GM23338 (cell line): ENCODE results near the gene GPSM1. TPM values are rescaled to one million over a fixed set of nuclear protein-coding genes. Genes with fewer than 3 reads are reported as not detected.

Experiments
- ATAC-seq: fragments of 200-7000 bp; cut with Tn5 transposase; 3 replicates; pipeline ENCODE4 v1.9.1; 2020
- DNase-seq: peaks from one replicate; pipeline ENCODE4 v3.0.0-alpha.2; 2015; ENCODE audit warnings: low spot score
- H2AFZ ChIP-seq: fragments of 200-600 bp; sonication (generic); 2 replicates; pipeline ENCODE4 v1.8.0; 2016; ENCODE audit warnings: antibody characterized with exemption, mild to moderate bottlenecking, moderate library complexity
- H3F3A ChIP-seq: fragments of 200-600 bp; sonication (generic); replicated peaks from 2 replicates; pipeline ENCODE4 v1.8.0; 2017; ENCODE audit warnings: antibody characterized with exemption, mixed run types, low read depth
- H3K27ac ChIP-seq: fragments of 200-600 bp; sonication (generic); 2 replicates; pipeline ENCODE4 v1.6.1; 2016; ENCODE audit warnings: low read depth
- H3K27me3 ChIP-seq: fragments of 200-600 bp; sonication (generic); 2 replicates; pipeline ENCODE4 v1.8.0; 2016; ENCODE audit warnings: mild to moderate bottlenecking, mixed run types, moderate library complexity; ENCODE audit not compliant: insufficient read depth
- H3K36me3 ChIP-seq: fragments of 200-600 bp; sonication (generic); 2 replicates; pipeline ENCODE4 v1.8.0; 2016; ENCODE audit warnings: mild to moderate bottlenecking; ENCODE audit not compliant: insufficient read depth
- H3K4me1 ChIP-seq: fragments of 200-600 bp; sonication (generic); 2 replicates; pipeline ENCODE4 v1.8.0; 2016; ENCODE audit warnings: mild to moderate bottlenecking, moderate library complexity; ENCODE audit not compliant: insufficient read depth
- H3K4me2 ChIP-seq: fragments of 200-600 bp; sonication (generic); 2 replicates; pipeline ENCODE4 v1.7.1; 2017; ENCODE audit warnings: mixed run types
- H3K4me3 ChIP-seq: fragments of 200-600 bp; sonication (generic); 2 replicates; pipeline ENCODE4 v1.6.1; 2016; ENCODE audit warnings: mixed run types
- H3K79me2 ChIP-seq: fragments of 200-600 bp; sonication (generic); replicated peaks from 2 replicates; pipeline ENCODE4 v1.8.0; 2017; ENCODE audit warnings: mild to moderate bottlenecking; ENCODE audit not compliant: insufficient read depth
- H3K9me2 ChIP-seq: fragments of 200-600 bp; sonication (generic); 2 replicates; pipeline ENCODE4 v1.8.0; 2017; ENCODE audit not compliant: insufficient read depth
- H4K20me1 ChIP-seq: fragments of 200-600 bp; sonication (generic); replicated peaks from 2 replicates; pipeline ENCODE4 v1.8.0; 2017; ENCODE audit warnings: mild to moderate bottlenecking; ENCODE audit not compliant: insufficient read depth
- H3K27ac Mint-ChIP-seq: 2 replicates; pipeline ENCODE4 v1.8.0; 2020; ENCODE audit warnings: inconsistent platforms, mild to moderate bottlenecking, moderate library complexity, mixed read lengths
- H3K27me3 Mint-ChIP-seq: 3 replicates; pipeline ENCODE4 v1.8.0; 2022; ENCODE audit warnings: low read depth, mild to moderate bottlenecking, moderate library complexity, mixed read lengths, inconsistent platforms; ENCODE audit not compliant: insufficient read depth, poor library complexity
- H3K36me3 Mint-ChIP-seq: 3 replicates; pipeline ENCODE4 v1.8.0; 2021; ENCODE audit warnings: low read depth, mild to moderate bottlenecking, inconsistent platforms, moderate library complexity, mixed read lengths
- H3K4me1 Mint-ChIP-seq: 3 replicates; pipeline ENCODE4 v1.8.0; 2020; ENCODE audit warnings: mild to moderate bottlenecking, inconsistent platforms, mixed read lengths
- H3K4me3 Mint-ChIP-seq: 3 replicates; pipeline ENCODE4 v1.8.0; 2021; ENCODE audit warnings: moderate library complexity, mild to moderate bottlenecking, inconsistent platforms, mixed read lengths
- H3K9me3 Mint-ChIP-seq: 3 replicates; pipeline ENCODE4 v1.8.0; 2020; ENCODE audit warnings: moderate library complexity, mild to moderate bottlenecking, inconsistent platforms, mixed read lengths
- CREB1 ChIP-seq: fragments of 250-450 bp; sonication (Bioruptor Pico); IDR thresholded peaks from 2 replicates; pipeline ENCODE4 v1.5.0; 2020; ENCODE audit warnings: low read depth, mild to moderate bottlenecking, moderate library complexity
- EZH2 ChIP-seq: fragments of 200-600 bp; sonication (generic); IDR thresholded peaks from one replicate; pipeline ENCODE4 v1.8.0; 2017; ENCODE audit warnings: antibody characterized with exemption, mild to moderate bottlenecking, low read depth; ENCODE audit not compliant: unreplicated experiment
- JUNB ChIP-seq: IDR thresholded peaks from one replicate; pipeline ENCODE4 v1.6.1; 2016; ENCODE audit warnings: antibody characterized with exemption; ENCODE audit not compliant: unreplicated experiment
- NANOG ChIP-seq: IDR thresholded peaks from 2 replicates; pipeline ENCODE4 v1.6.1; 2016; ENCODE audit warnings: antibody characterized with exemption, borderline replicate concordance
- REST ChIP-seq: IDR thresholded peaks from one replicate; pipeline ENCODE4 v1.6.1; 2018; ENCODE audit warnings: antibody characterized with exemption; ENCODE audit not compliant: unreplicated experiment
- ZNF114 ChIP-seq: fragments of 250-450 bp; sonication (Bioruptor Pico); IDR thresholded peaks from 2 replicates; pipeline ENCODE4 v1.5.0; 2020; ENCODE audit warnings: mild to moderate bottlenecking, moderate library complexity
- ZNF331 ChIP-seq: fragments of 250-450 bp; sonication (Bioruptor Pico); IDR thresholded peaks from 2 replicates; pipeline ENCODE4 v1.5.0; 2020; ENCODE audit warnings: low read depth, mild to moderate bottlenecking, moderate library complexity
- ZNF462 ChIP-seq: fragments of 250-450 bp; sonication (Bioruptor Pico); IDR thresholded peaks from 2 replicates; pipeline ENCODE4 v1.5.0; 2020; ENCODE audit warnings: mild to moderate bottlenecking, moderate library complexity
- polyA plus RNA-seq: library from polyadenylated mRNA; unstranded; fragments of >200 nt; fragmentation: Nextera tagmentation; extraction: Ambion mirVana; gene quantifications from 2 replicates; pipeline ENCODE4 v1.2.1, GENCODE V29; 2016
- total RNA-seq: library from RNA; depleted of rRNA; stranded (reverse); fragments of >200 nt; shearing (Covaris generic); gene quantifications from 2 replicates; pipeline ENCODE4 v1.2.3, GENCODE V29; 2014
- TF ChIP-seq, protein P1 (sequence below): IDR thresholded peaks from 2 replicates; pipeline ENCODE4 v1.6.1; 2016; ENCODE audit warnings: antibody characterized with exemption

The GPSM1 gene
- total and polyA plus RNA-seq, 2 experiments from 2014 or later = 4.8 to 23.2 TPM

GRCh38 chr9:136355616-136356557, 28.5 kb downstream of the GPSM1 start (continued):
- TF ChIP-seq ZNF462 (CRISPR knock-in tag) (no peak), ZNF114 (CRISPR knock-in tag) (no peak)

DNA sequence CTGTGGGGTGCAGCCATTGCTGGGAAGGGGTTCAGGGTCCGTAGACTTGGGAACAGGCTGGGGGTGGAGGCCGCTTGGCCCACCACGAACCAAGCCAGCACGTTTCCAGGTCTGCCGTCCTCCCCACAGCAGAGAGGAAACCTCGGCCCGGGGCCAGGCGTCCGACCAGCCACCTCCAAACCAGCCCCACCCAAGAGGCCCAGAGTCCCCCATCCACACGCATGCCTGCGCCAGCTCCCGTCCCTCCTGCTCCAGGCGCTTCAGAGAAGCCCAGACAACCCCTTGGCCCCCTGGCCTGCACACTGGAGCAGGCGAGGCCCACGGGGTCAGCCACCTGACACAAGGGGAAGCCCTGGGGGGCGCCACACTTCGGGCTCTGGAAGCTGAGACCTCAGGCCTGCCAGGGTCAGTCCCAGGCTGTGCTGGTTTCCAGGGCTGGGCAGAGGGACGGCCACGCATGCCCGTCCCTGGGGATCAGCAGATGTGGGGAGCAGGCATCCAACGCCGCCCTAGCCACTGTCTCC, 29.9 kb downstream of the GPSM1 start:
- Mint-ChIP-seq H3K27ac (no peak overlapping the region), H3K4me3 (no peak overlapping the region), H3K9me3 (no peaks in the 10 kb centered on the region), H3K27me3 (peaks cover 9% of the 10 kb centered on the region), H3K36me3 (no peaks in the 10 kb centered on the region), H3K4me1 (no peaks in the 10 kb centered on the region)
- Histone ChIP-seq H3F3A (no peaks in the 10 kb centered on the region), H3K4me3 (no peak overlapping the region), H3K36me3 (no peaks in the 10 kb centered on the region), H3K27me3 (no peaks in the 10 kb centered on the region), H3K4me2 (no peak overlapping the region), H3K27ac (no peak overlapping the region), H3K4me1 (no peaks in the 10 kb centered on the region), H2AFZ (no peak overlapping the region), H3K9me2 (no peaks in the 10 kb centered on the region), H3K79me2 (no peaks in the 10 kb centered on the region), H4K20me1 (no peaks in the 10 kb centered on the region)
- ATAC-seq (no peak), DNase-seq (no peak)
- TF ChIP-seq ZNF331 (no peak), ZNF114 (CRISPR knock-in tag) (no peak), CREB1 (CRISPR knock-in tag) (no peak), JUNB (no peak), NANOG (no peak), REST (no peak), EZH2 (no peak)
- TF ChIP-seq, protein P1, sequence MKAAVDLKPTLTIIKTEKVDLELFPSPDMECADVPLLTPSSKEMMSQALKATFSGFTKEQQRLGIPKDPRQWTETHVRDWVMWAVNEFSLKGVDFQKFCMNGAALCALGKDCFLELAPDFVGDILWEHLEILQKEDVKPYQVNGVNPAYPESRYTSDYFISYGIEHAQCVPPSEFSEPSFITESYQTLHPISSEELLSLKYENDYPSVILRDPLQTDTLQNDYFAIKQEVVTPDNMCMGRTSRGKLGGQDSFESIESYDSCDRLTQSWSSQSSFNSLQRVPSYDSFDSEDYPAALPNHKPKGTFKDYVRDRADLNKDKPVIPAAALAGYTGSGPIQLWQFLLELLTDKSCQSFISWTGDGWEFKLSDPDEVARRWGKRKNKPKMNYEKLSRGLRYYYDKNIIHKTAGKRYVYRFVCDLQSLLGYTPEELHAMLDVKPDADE = no peak
